Muscle of leg (tissue), 11 donors: Measurements from ENCODE around the gene CHST13. TPM values are rescaled to one million over a fixed set of nuclear protein-coding genes. Genes with fewer than 3 reads are reported as not detected.

Source experiments
- DNase-seq: peaks from one replicate; pipeline ENCODE4 v3.0.0; 2013
- H3K27ac ChIP-seq: one replicate; pipeline ENCODE4 v1.5.1; 2013; ENCODE audit warnings: mild to moderate bottlenecking, low read length, control low read depth
- H3K27me3 ChIP-seq: one replicate; pipeline ENCODE4 v1.6.1; 2013; ENCODE audit warnings: low read length; ENCODE audit not compliant: control insufficient read depth, insufficient read depth
- H3K36me3 ChIP-seq: one replicate; pipeline ENCODE4 v1.6.1; 2013; ENCODE audit warnings: low read length; ENCODE audit not compliant: control insufficient read depth, insufficient read depth
- H3K4me1 ChIP-seq: one replicate; pipeline ENCODE4 v1.6.1; 2013; ENCODE audit warnings: low read length; ENCODE audit not compliant: control insufficient read depth, insufficient read depth
- H3K4me3 ChIP-seq: one replicate; pipeline ENCODE4 v1.5.1; 2013; ENCODE audit warnings: low read length, control low read depth
- H3K9me3 ChIP-seq: replicated peaks from 2 replicates; pipeline ENCODE4 v1.6.1; 2013; ENCODE audit warnings: low read depth, low read length; ENCODE audit not compliant: control insufficient read depth
- WGBS: methylation state at CpG from one replicate; pipeline ENCODE4 v1.1.5; 2013; ENCODE audit warnings: missing lambda C conversion rate; ENCODE audit not compliant: insufficient coverage; 5-methylcytosine and 5-hydroxymethylcytosine counted together
- polyA plus RNA-seq, 8 donors: library from polyadenylated mRNA; unstranded; fragments of 120-200 nt; gene quantifications; one replicate each; pipeline versions ENCODE4 v1.2.1 to v1.2.3, GENCODE V29; 2013; ENCODE audit warnings: inconsistent platforms in 1 of 8, low replicate concordance in 1 of 8; ENCODE audit not compliant: insufficient read length in 8 of 8, insufficient read depth in 1 of 8
- total RNA-seq: library from RNA; stranded (reverse); fragments of 120-200 nt; gene quantifications from one replicate; pipeline ENCODE4 v1.2.4, GENCODE V29; 2013

The CHST13 gene
- total and polyA plus RNA-seq, 9 donors: 0.10 to 2.4 (median 0.23) TPM; not detected in 1

DNA sequence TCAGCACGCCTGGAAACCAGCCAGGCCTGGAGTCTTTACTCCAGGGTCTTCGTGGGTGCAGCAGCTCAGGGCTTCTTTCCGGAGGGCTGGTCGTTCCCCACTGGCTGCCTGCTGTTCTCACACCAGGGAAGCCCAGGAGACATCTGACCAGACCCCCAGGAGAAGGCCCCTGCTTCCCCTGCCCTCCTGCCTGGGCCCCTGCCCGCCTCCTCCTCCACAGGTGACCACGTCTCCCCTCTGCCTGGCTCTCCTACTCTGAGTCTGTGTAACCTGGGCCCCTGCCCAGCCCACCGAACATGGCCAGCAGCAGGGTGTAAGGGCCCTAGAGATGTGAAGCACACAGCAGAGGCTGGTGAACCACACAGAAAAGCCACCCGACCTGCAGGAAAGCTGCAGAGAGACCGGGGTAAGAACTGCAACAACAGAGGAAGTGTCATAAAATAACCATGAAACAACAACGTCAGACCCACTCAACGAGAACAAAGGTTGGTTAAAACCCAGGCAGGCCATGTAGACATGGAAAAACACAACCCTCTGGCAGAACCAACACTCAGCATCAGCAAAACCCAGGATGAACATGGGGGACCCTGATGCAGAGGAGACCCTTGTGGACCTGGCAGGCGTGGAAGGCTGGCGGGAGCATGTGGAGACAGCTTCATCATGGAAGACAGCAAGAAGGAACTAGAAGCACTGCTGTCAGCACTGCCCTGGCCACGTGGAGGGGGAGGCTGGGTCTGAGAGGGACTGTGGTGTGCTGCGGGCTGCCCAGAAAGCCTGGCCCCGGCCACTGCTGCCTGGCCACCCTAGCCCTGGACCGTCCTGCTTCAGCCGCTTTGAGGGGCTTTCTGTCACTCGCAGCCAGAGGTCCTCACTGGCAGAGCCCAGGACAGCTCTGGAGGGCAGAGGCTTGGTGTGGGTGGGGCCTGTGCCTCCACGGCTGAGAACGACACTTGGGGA lies 26.8 kb upstream of the CHST13 start:
- no peak overlapping the region for H3K4me3 ChIP-seq
- H3K36me3 ChIP-seq: no peaks in the 10 kb centered on the region
- H3K4me1 ChIP-seq: peaks cover 6% of the 10 kb centered on the region
- WGBS: 74% methylated on average over 14 of the region's 21 CpGs
- H3K27me3 ChIP-seq: peaks cover 5% of the 10 kb centered on the region
- DNase-seq: no peak
- H3K9me3 ChIP-seq: no peaks in the 10 kb centered on the region
- H3K27ac ChIP-seq: no peak overlapping the region

DNA sequence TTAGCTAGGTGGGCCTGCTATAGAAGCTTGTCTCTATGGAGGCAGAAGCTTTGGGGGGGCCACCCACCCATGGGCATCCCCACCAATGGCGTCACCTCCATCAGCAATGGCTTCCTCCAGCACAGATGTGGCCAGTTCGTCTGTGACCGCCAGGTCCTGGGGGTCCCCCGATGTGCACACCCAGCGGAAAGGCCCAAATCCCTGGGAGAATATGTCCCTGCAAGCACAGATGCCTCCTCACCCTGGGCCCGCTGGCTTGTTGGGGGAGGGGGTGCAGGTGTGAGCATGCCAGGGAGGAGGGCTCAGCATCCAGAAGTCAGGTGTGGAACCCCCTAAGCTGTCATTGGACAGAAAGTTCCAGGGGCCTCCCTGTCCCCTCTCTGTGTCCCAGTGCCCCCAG lies 26.0 kb upstream of the CHST13 start:
- H3K4me3 ChIP-seq: no peak overlapping the region
- H3K36me3 ChIP-seq: no peaks in the 10 kb centered on the region
- peaks cover 2% of the 10 kb centered on the region for H3K27me3 ChIP-seq
- H3K4me1 ChIP-seq: peaks cover 6% of the 10 kb centered on the region
- DNase-seq: no peak
- H3K9me3 ChIP-seq: no peaks in the 10 kb centered on the region
- H3K27ac ChIP-seq: no peak overlapping the region
- 92% methylated on average over 6 of the region's 6 CpGs for WGBS

DNA sequence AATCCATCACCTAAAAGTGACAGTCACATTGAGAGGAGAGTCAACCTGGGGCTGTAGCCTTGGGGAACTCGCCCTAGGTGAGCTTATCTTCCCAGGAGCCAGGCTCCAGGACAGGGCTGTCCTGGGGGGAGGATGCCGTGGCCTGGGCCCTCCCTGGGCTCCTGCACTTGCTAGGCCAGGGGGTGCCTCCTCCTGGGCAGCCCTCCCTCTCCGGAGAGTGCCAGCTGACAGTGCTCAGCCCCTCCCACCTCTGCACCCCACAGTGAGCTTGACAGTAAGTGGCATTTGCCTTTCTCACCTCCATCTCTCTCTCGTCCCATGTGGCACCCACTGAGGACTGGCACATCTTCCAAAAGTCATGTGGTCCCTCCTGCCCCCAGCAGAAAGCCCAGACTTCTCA lies 25.5 kb upstream of the CHST13 start:
- Histone ChIP-seq H3K36me3 (no peaks in the 10 kb centered on the region), H3K27ac (no peak overlapping the region), H3K4me3 (no peak overlapping the region), H3K27me3 (peaks cover 3% of the 10 kb centered on the region), H3K4me1 (peaks cover 6% of the 10 kb centered on the region), H3K9me3 (no peaks in the 10 kb centered on the region)
- no peak for DNase-seq
- WGBS: 72% methylated on average over 4 of the region's 4 CpGs

DNA sequence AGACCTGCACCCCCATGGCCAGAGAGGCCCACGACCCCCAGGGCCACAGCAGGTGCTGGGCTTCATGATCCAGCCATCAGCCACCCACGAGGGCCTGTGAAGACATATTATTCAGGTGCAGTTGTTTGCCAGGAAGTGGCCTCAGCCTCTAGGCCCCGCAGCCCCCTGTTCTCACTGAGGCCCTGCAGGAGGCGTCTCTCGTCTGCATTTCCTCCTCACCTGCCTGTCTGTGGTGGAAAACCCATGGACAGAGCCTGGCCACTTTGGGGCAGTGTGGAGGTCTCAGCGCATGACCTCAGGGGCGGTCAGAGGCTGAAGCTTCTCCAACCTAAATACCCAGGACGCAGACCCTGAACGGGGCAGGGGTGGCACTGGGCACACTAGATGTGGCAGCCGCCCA lies 25.0 kb upstream of the CHST13 start:
- H3K27me3 ChIP-seq: peaks cover 3% of the 10 kb centered on the region
- no peaks in the 10 kb centered on the region for H3K36me3 ChIP-seq
- H3K27ac ChIP-seq: no peak overlapping the region
- peaks cover 6% of the 10 kb centered on the region for H3K4me1 ChIP-seq
- no peak for DNase-seq
- WGBS: 46% methylated on average over 5 of the region's 10 CpGs
- H3K4me3 ChIP-seq: no peak overlapping the region
- H3K9me3 ChIP-seq: no peaks in the 10 kb centered on the region

DNA sequence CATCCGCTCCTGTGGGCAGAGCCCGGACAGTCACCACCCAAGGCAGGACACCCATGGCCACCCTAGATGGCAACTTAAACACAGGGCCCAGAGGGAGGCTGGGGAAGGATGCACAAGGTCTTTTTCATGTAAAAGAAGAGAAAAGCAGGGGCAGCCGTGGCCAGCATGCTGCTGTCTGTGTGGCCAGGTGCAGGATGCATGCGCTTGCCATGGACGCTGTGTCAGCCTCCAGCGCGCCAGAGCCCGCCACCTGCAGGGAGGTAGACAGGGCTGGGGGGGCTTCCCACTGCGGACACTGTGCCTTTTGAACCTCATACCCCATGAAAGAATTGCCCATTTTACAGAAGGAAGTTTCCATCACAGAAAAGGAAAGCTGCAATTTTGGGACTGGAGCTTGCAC lies 24.6 kb upstream of the CHST13 start:
- H3K4me1 ChIP-seq: peaks cover 3% of the 10 kb centered on the region
- H3K9me3 ChIP-seq: no peaks in the 10 kb centered on the region
- H3K27ac ChIP-seq: no peak overlapping the region
- peaks cover 3% of the 10 kb centered on the region for H3K27me3 ChIP-seq
- no peaks in the 10 kb centered on the region for H3K36me3 ChIP-seq
- DNase-seq: no peak
- WGBS: 82% methylated on average over 6 of the region's 9 CpGs
- no peak overlapping the region for H3K4me3 ChIP-seq

DNA sequence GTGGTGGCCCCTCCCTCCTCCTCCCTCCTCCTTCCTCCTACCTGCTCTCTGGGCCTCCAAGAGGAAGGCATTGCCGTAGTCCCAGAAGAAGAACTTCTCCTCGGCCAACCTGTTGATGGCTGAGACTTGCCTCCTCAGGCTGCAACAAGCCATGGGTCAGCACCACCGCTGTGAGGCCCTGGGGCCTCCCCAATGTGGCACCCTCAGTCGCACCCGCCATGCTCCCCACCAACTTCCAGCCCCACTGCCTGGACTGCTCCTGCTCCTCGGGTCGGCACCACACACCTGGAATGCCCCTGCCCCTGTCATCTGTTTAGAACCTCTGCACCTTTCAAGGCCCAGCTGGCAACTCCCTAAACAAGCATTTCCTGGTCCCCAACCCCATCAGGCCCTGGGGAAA lies 23.9 kb upstream of the CHST13 start:
- Histone ChIP-seq H3K4me1 (no peaks in the 10 kb centered on the region), H3K27ac (no peak overlapping the region), H3K27me3 (peaks cover 6% of the 10 kb centered on the region), H3K4me3 (no peak overlapping the region), H3K9me3 (no peaks in the 10 kb centered on the region), H3K36me3 (no peaks in the 10 kb centered on the region)
- DNase-seq: no peak
- 83% methylated on average over 5 of the region's 7 CpGs for WGBS

DNA sequence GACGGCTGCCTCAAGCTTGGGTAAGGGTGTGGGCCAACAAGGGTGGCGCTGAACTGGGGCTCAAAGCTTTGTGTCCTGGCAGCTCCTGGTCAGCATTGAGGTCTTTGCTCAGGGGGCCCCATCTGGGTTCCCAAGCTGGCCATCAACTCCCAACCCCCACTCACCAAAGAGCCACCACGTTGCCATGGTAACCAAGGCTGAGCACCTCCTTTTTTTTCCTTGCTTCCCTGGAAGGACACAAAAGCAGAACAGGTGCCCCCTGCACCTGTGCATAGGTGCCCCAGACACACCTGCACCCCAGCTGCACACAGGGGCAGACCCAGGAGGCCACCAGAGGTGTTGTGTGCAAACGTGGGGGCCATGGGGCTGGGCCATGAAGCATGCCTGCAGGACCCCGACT lies 22.9 kb upstream of the CHST13 start:
- 55% methylated on average over 4 of the region's 5 CpGs for WGBS
- no peak for DNase-seq
- H3K9me3 ChIP-seq: no peaks in the 10 kb centered on the region

DNA sequence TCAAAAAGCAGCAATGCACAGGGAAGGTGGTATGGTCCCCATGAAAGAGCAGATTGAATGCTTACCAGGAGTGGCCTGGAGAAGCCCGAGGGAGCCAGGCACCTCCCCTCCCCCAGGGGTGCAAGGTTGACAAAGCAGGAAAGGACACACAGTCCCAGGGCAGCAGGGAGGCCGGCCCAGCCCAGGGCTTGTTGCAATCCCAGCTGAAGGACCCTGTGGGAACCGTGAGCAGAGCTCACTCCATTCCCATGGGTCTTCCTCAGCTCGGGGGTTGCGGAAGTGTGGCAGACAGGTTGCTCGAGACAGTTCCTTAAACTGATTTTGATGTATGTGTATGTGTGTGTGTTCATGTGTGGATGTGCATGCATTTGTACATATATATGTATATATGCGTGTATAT lies 22.2 kb upstream of the CHST13 start:
- 36% methylated on average over 3 of the region's 7 CpGs for WGBS
- DNase-seq: no peak

More for the DNA sequence above, 22.9 kb upstream of the CHST13 start:
- Histone ChIP-seq H3K27me3 (peaks cover 6% of the 10 kb centered on the region), H3K36me3 (no peaks in the 10 kb centered on the region), H3K4me1 (no peaks in the 10 kb centered on the region), H3K27ac (no peak overlapping the region), H3K4me3 (no peak overlapping the region)

DNA sequence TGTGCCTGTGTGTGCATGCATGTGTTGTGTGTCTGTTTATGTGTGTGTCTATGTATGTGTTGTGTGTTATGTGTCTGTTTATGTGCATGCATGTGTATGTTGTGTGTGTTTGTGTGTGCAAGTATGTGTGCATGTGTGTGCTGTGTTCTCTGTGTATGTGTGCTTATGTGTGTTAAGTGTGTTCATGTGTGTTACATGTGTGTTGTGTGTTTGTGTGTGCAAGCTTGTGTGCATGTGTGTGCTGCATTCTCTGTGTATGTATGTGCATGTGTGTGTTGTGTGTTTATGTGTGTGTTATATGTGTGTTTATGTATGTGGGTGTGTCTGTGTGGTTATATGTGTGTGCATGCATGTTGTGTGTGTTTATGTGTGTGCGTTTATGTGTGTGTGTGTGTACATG lies 21.3 kb upstream of the CHST13 start:
- Histone ChIP-seq H3K4me1 (no peaks in the 10 kb centered on the region), H3K9me3 (no peaks in the 10 kb centered on the region), H3K4me3 (no peak overlapping the region), H3K36me3 (no peaks in the 10 kb centered on the region), H3K27me3 (peaks cover 6% of the 10 kb centered on the region), H3K27ac (no peak overlapping the region)
- 100% methylated on average over 1 of the region's 1 CpG for WGBS
- no peak for DNase-seq

More for the DNA sequence above, 22.2 kb upstream of the CHST13 start:
- Histone ChIP-seq H3K27ac (no peak overlapping the region), H3K4me3 (no peak overlapping the region), H3K27me3 (peaks cover 6% of the 10 kb centered on the region), H3K36me3 (no peaks in the 10 kb centered on the region), H3K4me1 (no peaks in the 10 kb centered on the region), H3K9me3 (no peaks in the 10 kb centered on the region)

DNA sequence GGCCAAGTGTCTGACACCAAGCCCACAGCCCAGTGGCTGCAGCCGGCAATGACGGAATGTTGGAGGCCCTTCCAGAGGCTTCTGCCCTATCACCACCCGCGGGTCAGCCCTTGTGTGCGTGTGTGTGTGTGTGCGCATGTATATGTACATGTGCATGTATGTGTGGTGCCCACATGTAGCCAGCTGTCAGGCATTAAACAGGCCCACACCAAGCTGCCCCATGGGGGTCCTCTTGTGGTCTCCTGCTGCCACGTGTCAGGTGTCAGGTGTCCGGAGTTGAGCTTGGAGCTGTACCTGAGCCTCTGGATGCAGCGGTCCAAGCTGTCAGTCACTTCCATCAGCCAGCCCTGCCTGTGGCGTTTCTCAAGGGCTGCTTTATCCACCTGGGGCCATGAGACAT lies 20.3 kb upstream of the CHST13 start:
- DNase-seq: no peak
- H3K27ac ChIP-seq: no peak overlapping the region
- WGBS: 89% methylated on average over 6 of the region's 10 CpGs
- peaks cover 3% of the 10 kb centered on the region for H3K4me1 ChIP-seq
- H3K27me3 ChIP-seq: peaks cover 6% of the 10 kb centered on the region
- no peak overlapping the region for H3K4me3 ChIP-seq
- H3K9me3 ChIP-seq: no peaks in the 10 kb centered on the region
- H3K36me3 ChIP-seq: no peaks in the 10 kb centered on the region
